IPS-18c (cell line): Measurements from ENCODE around the gene ERBB4.
"Not testable (repeated sequence)": the region's sequence is repeated elsewhere in the genome, so short reads cannot be mapped to it uniquely, and the experiment has no call there.

ENCODE experiments used
- H3K4me3 ChIP-seq: 2 replicates; pipeline ENCODE4 v1.7.0; 2013; ENCODE audit warnings: low read depth, mild to moderate bottlenecking, low read length, moderate library complexity; ENCODE audit not compliant: insufficient read depth
- H3K9me3 ChIP-seq: one replicate; pipeline ENCODE4 v1.6.1; 2013; ENCODE audit warnings: mild to moderate bottlenecking, low read length, moderate library complexity; ENCODE audit not compliant: control insufficient read depth, insufficient read depth

The ERBB4 gene

GRCh38 chr2:212052412-212053159 lies 486.0 kb downstream of the ERBB4 start:
- H3K9me3 ChIP-seq: peaks cover 8% of the 10 kb centered on the region
- H3K4me3 ChIP-seq: no peak overlapping the region

- peaks cover 8% of the 10 kb centered on the region for H3K9me3 ChIP-seq
- no peak overlapping the region for H3K4me3 ChIP-seq
Observed at GRCh38 chr2:212050871-212051270, 487.7 kb downstream of the ERBB4 start.

GRCh38 chr2:212042562-212042961 lies 496.0 kb downstream of the ERBB4 start:
- Histone ChIP-seq H3K4me3 (no peak overlapping the region), H3K9me3 (no peaks in the 10 kb centered on the region)

- no peaks in the 10 kb centered on the region for H3K9me3 ChIP-seq
- no peak overlapping the region for H3K4me3 ChIP-seq
Observed at GRCh38 chr2:212037062-212037461, 501.5 kb downstream of the ERBB4 start.

GRCh38 chr2:212034841-212035585 lies 503.6 kb downstream of the ERBB4 start:
- Histone ChIP-seq H3K4me3 (no peak overlapping the region), H3K9me3 (no peaks in the 10 kb centered on the region)

GRCh38 chr2:212033888-212034287 lies 504.7 kb downstream of the ERBB4 start:
- no peak overlapping the region for H3K4me3 ChIP-seq
- no peaks in the 10 kb centered on the region for H3K9me3 ChIP-seq

GRCh38 chr2:212032536-212033219 lies 505.9 kb downstream of the ERBB4 start:
- no peak overlapping the region for H3K4me3 ChIP-seq
- H3K9me3 ChIP-seq: no peaks in the 10 kb centered on the region

GRCh38 chr2:212032032-212032431 lies 506.6 kb downstream of the ERBB4 start:
- no peak overlapping the region for H3K4me3 ChIP-seq
- no peaks in the 10 kb centered on the region for H3K9me3 ChIP-seq

GRCh38 chr2:212030709-212031108 lies 507.9 kb downstream of the ERBB4 start:
- Histone ChIP-seq H3K4me3 (no peak overlapping the region), H3K9me3 (no peaks in the 10 kb centered on the region)

- no peak overlapping the region for H3K4me3 ChIP-seq
- H3K9me3 ChIP-seq: no peaks in the 10 kb centered on the region
Observed at GRCh38 chr2:212028798-212029394, 509.7 kb downstream of the ERBB4 start.

GRCh38 chr2:212027681-212028628 lies 510.6 kb downstream of the ERBB4 start:
- Histone ChIP-seq H3K4me3 (no peak overlapping the region), H3K9me3 (no peaks in the 10 kb centered on the region)

GRCh38 chr2:212024040-212024439 lies 514.6 kb downstream of the ERBB4 start:
- H3K4me3 ChIP-seq: no peak overlapping the region
- no peaks in the 10 kb centered on the region for H3K9me3 ChIP-seq

- no peak overlapping the region for H3K4me3 ChIP-seq
- no peaks in the 10 kb centered on the region for H3K9me3 ChIP-seq
Observed at GRCh38 chr2:212022966-212023365, 515.6 kb downstream of the ERBB4 start.

- no peaks in the 10 kb centered on the region for H3K9me3 ChIP-seq
Observed at GRCh38 chr2:212021947-212022346, 516.7 kb downstream of the ERBB4 start.

GRCh38 chr2:212015588-212015987 lies 523.0 kb downstream of the ERBB4 start:
- Histone ChIP-seq H3K4me3 (no peak overlapping the region), H3K9me3 (no peaks in the 10 kb centered on the region)

More at GRCh38 chr2:212021947-212022346, 516.7 kb downstream of the ERBB4 start:
- no peak overlapping the region for H3K4me3 ChIP-seq

GRCh38 chr2:212013626-212014025 lies 525.0 kb downstream of the ERBB4 start:
- Histone ChIP-seq H3K4me3 (no peak overlapping the region), H3K9me3 (no peaks in the 10 kb centered on the region)

GRCh38 chr2:212010305-212010704 lies 528.3 kb downstream of the ERBB4 start:
- H3K4me3 ChIP-seq, H3K9me3 ChIP-seq: not testable (repeated sequence)
